GM21360 (cell line): ENCODE measurements around the gene FNDC8.
A peak's percentile ranks its signal among the peaks of the same experiment; 100 is the strongest.
"Not testable (repeated sequence)": the region's sequence is repeated elsewhere in the genome, so short reads cannot be mapped to it uniquely, and the experiment has no call there.

Source experiments
- ATAC-seq: cut with Tn5 transposase; IDR thresholded peaks from one replicate; pipeline ENCODE4 v1.9.1; 2021; ENCODE audit warnings: mild to moderate bottlenecking, moderate library complexity; ENCODE audit not compliant: unreplicated experiment

The FNDC8 gene

GRCh38 chr17:35121315-35121714 is at the start of gene FNDC8:
Gene FNDC8 (plus strand): TSS chr17:35121615. CDS start chr17:35121694, 79 bp downstream.
- ATAC-seq: no peak

- no peak for ATAC-seq
These were observed 48.1 kb upstream of the FNDC8 start for GRCh38 chr17:35073183-35073790.

GRCh38 chr17:35073991-35074627 is 47.3 kb upstream of the FNDC8 start:
- no peak for ATAC-seq

- no peak for ATAC-seq
These were observed 46.4 kb upstream of the FNDC8 start for GRCh38 chr17:35074711-35075707.

DNA sequence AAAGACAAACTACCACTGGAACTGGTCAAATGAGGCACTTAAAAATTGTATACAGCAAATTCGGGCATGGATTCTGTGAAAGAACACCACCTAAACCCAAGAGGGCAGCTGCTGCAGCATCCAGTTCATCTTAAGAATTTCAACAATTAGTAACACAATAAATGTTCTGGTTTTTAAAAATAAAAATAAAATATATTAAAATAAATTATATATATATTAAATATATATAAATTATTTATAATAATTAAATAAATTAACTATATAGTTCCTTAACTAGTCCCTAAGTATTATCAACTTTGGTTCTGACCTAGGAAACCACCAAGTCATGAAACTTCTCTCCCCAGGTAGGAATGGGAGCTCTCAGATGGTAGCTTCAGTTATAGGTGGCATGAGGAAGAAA is 44.5 kb upstream of the FNDC8 start:
- no peak for ATAC-seq

GRCh38 chr17:35079547-35080423 is 41.6 kb upstream of the FNDC8 start:
- no peak for ATAC-seq

GRCh38 chr17:35080536-35080935 is 40.9 kb upstream of the FNDC8 start:
- ATAC-seq: peak; percentile 61

DNA sequence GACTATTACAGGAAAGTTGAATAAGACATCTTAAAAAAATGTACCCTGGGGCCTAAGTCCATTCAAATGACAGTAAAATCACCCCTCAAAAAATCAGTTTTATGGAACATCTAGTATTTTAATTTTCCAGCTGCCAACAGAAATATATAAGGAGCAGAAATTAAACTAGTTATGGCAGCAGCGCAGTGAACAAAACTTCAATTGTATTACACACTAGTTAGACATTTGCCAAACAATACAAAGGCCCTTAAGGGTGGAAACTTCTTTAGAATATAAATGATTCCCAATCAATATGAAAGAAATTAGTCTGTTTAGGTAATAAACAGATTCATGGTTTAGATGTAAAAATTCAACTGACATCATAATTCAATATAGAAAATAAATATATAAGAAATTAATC is 39.8 kb upstream of the FNDC8 start:
- ATAC-seq: no peak

GRCh38 chr17:35082073-35082657 is 39.2 kb upstream of the FNDC8 start:
- no peak for ATAC-seq

DNA sequence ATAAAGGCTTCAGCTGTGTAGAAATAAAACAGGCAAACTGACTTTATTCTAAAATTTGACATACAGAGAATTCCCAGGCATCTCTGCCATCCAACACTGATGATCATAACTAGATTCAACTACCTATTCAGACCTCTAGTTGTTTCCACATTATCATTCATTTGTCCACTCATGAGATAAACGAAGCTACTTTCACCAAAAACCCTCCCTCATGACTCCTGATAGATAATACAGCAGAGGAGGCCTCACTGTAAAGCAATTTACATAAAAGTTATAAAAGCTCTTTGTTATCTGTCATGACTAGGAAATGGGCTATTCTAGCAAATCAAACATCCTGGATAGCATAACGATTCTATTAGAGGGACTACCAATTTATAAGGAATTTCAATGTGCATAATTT is 38.3 kb upstream of the FNDC8 start:
- no peak for ATAC-seq

- ATAC-seq: no peak
These were observed 36.4 kb upstream of the FNDC8 start for GRCh38 chr17:35084987-35085386.

GRCh38 chr17:35086164-35086563 is 35.3 kb upstream of the FNDC8 start:
- no peak for ATAC-seq

DNA sequence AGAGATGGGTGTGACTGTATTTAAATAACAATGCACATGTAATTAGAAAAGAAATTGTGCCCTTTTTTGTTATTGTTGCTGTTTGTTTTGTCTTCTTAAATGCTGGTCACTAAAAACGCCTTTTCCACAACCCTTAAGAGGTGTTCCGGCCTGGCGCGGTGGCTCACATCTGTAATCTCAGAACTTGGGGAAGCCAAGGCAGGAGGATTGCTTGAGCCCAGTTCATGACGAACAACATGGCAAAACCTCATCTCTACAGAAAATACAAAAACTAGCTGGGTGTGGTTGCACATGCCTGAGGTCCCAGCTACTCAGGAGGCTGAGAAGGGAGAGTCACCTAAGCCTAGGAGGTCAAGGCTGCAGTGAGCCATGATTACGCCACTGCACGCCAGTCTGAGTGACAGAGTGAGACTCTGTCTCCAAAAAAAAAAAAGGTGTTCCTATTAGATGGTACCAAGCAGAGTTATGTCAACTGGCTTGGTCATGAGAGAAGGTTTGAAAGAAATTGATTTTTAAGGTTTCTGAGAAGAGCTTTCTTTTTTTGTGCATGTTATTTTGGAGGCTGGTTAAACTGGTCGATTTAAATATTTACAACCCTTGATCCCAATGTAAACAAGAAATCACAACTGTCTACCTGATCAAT is 34.4 kb upstream of the FNDC8 start:
- ATAC-seq: no peak

GRCh38 chr17:35087731-35088355 is 33.6 kb upstream of the FNDC8 start:
- no peak for ATAC-seq

DNA sequence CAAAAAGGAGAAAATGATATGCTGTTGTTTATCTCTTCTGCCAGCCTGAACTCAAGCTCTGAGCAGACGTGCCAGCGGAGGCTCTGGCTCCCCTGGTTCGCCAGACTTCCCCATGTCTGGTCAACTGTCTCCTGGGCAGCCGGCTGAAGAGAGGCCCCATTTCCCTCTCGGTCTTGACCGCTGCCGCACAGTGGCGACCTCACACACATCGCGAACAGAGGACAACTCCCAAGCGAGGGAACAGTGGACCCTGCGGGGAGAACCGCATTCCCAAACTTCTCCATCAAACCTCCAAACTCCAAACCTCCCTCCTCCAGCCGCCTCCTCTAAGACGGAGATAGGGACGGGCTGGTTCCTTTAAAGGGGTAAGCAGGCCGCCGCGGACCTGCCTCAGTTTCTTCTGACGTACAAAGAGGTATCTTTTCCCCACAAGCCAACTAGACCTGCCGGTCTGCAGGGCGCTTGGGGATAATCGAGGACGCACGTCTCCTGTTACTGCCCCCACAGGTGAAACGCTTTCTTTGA is 33.0 kb upstream of the FNDC8 start:
- ATAC-seq: no peak

DNA sequence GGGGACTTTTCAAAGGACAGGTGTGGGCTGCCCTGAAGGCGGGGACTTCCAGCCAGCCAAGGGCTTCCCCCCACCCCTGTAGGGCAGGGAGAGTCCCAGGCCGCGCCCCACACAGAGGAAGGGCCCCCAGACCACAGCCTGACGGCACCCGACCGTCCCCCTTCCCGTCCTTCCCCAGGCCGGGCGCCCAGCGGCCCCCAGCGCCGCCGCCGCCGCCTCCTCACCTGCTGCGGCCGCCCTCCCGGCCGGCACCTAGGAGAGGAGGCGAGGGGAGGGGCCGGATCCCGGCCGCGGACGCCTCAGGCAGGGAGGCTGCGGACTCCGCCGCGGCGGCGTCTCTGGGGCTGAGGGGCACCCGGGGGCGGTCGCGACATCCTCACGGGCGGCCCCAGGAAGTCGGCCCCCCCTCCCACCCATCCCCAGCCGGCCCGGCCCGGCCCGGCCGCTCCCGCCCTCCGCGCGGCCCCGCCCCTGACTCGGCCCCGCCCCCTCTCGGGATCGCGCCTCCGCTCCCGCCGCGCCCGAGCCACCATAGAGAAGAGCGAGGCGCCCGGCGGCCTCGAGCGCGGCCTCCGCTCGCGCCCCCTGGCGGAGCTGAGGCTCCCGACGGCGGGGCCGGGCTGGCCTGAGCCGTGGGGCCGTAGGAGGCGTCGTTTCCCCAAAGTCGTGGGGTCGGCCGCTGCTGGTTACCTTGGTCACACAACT is 32.4 kb upstream of the FNDC8 start:
- ATAC-seq: peak; percentile 65

DNA sequence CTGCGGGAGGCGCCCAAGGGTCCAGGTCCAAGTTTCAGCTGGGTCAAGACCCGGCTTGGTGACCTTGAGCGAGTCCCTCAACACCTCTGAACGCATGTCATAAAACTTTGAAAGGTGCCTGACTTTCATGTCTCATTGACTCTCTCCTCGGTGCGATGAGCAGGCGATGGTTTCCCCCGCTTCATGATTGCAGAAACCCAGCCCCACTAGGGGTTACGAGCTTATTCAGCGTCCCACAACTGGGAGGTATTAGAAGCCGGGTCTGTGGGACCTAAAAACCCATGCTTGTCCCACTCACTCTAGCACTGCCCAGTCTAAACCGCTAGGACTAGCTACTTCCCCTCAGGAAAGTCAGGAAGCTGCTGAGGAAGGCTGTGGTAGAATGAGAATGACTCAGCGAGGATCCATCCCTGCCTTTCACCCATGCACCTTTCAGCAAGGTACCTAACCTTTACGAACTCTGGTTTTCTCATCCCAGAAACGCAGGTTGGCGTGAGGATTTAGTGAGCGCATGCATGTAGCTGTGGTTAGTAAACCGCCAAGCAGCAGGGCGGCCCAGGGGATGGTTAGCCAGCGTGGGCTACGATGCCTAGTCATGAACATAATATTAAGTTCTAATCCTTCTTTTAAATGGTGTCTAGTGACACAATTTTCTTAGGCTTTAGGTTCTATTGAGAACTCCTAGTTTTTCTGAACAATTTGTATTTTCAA is 31.7 kb upstream of the FNDC8 start:
- ATAC-seq: no peak

- ATAC-seq: not testable (repeated sequence)
These were observed 30.7 kb upstream of the FNDC8 start for GRCh38 chr17:35090707-35091106.
